UCSD-AML1 (cell line): ENCODE measurements around the gene RNASE1.
"Not testable (repeated sequence)": the region's sequence is repeated elsewhere in the genome, so short reads cannot be mapped to it uniquely, and the experiment has no call there.

Experiments
- DNase-seq: peaks from one replicate; lab custom pipeline; 2025; ENCODE audit not compliant: unreplicated experiment; lab: John Stamatoyannopoulos, UW

RNASE1 gene

DNA sequence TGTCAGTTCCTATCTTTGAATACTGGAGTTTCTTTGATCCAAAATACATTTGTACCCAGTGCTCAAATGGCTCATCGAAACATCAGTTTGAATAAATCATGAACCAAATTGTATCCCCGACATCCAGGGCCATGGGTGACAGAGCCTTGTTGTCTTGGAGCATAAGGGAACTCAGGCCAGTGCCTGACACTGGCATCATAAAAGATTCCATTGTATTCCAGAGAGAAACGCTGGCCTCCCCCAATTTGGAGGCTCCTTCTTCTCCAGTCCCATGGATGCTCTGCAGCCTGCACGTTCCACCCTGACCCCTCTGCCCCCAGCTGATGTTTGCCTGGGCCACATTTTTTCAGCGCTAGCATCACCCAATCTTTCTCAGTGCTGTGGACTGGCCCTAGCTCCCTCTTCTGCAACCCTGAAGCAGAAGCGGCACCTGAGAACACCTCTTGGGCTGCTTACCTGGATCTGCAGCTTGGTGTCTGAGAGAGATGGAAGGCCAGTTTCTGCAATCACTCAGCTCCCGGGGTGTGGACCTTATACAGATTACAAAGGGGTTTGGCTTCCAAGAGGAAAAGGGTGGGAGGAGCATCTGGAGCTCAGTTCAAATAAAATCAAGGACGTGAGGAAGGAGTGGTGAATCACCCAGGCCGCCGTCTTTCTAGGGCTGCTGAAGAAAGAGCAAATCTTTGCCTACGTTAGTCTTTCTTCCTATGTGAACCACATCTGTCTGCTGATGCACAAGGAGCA is at the start of gene RNASE1:
Gene RNASE1 (minus strand): TSS at position 504 of the 744 bp plus-strand sequence. CDS start 776 bp downstream, outside the sequence.
- DNase-seq = no peak

DNA sequence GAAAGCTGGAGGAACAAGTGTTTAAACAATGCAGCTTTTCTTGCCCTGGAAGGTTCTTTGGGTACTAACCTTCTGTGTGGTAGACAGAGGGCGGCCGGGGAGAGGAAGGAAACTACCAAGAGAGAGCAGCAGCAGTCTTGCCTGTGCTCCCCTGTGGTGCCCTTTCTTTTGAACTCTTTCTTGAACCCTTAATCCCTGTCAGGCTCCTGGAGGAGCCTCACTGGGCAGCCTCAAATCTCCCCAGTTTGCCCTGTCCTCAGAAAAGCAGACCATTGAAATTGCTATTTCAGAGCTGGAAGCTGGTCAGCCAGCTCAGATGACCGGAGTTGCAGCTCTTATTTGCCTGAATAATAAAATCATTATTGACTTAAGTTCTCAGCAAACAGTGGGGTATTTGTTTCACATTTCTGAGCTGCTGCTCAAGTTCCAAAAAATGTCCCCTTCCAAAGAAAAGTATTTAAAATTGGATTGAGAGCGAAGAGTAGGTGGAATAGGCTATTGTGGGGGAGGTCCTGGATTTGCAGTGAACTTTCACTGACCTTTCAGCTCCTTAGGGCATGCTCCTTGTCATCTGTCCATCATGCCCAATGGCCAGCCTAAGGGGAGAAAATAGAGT is 46.4 kb upstream of the RNASE1 start:
- no peak for DNase-seq

- DNase-seq = no peak
Measured at GRCh38 chr14:20848316-20848954, 45.8 kb upstream of the RNASE1 start.

GRCh38 chr14:20846560-20846959 is 43.9 kb upstream of the RNASE1 start:
- DNase-seq = no peak

GRCh38 chr14:20841096-20841495 is 38.5 kb upstream of the RNASE1 start:
- no peak for DNase-seq

DNA sequence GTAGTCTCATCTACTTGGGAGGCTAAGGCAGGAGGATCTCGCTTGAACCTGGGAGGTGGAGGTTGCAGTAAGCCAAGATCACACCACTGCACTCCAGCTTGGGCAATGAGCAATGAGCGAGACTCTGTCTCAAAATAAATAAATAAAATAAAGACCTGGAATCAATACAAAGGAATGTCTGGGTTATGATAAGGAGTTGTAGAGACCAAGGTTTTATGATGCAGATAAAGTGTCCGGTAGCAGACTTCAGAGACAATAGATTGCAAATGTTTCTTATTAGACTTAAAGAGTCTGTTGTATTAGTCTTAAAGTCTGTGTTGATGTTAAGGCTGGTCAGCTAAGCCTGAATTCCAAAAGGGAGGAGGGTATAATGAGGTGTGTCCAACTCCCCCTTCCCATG is 35.2 kb upstream of the RNASE1 start:
- DNase-seq = no peak

GRCh38 chr14:20836668-20837338 is 34.2 kb upstream of the RNASE1 start:
- DNase-seq = no peak

DNA sequence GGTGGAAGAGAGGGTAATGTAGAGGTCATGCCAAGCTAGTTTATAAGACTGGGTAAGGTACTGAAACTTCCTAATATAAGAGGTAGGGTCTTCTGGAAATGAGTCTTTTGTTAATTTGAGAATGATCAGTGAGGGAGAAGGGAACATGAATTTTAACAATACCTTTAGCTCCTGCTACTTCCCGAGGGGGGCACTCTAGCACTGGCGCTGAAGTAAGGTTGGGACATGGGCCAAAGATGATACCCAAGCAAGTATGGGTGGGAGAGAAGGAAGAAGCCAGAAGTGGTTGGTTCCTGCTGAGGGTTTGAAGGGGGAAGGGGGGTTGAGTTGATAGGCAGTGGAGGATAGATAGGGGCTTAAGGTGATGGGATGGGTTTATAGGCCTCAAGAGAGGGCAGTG is 32.3 kb upstream of the RNASE1 start:
- DNase-seq = no peak

- DNase-seq = no peak
Measured at GRCh38 chr14:20830831-20831230, 28.2 kb upstream of the RNASE1 start.

- not testable (repeated sequence) for DNase-seq
Measured at GRCh38 chr14:20828024-20828694, 25.5 kb upstream of the RNASE1 start.

DNA sequence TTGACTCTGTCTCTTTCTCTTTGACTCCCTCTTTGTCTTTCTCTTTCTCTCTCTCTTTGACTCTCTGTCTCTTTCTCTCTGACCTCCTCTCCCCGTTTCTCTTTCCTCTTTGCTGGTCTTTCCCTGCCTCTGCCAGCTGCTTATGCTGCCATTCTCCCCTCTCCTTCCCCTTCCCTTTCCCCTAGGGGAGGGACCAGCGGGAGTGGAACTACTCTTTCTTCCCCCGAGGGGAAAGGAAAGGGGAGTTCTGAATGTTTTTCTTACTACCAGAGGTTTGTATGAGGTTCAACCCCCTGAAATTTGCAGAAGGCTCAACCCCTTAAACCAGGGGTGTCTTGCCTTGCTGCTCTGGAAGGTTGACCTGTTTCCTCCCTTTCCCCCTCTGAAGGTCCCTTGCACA is 24.7 kb upstream of the RNASE1 start:
- DNase-seq = no peak

- not testable (repeated sequence) for DNase-seq
Measured at GRCh38 chr14:20826666-20827065, 24.0 kb upstream of the RNASE1 start.

- DNase-seq = no peak
Measured at GRCh38 chr14:20823859-20824258, 21.2 kb upstream of the RNASE1 start.

- DNase-seq = not testable (repeated sequence)
Measured at GRCh38 chr14:20821521-20822108, 19.0 kb upstream of the RNASE1 start.

DNA sequence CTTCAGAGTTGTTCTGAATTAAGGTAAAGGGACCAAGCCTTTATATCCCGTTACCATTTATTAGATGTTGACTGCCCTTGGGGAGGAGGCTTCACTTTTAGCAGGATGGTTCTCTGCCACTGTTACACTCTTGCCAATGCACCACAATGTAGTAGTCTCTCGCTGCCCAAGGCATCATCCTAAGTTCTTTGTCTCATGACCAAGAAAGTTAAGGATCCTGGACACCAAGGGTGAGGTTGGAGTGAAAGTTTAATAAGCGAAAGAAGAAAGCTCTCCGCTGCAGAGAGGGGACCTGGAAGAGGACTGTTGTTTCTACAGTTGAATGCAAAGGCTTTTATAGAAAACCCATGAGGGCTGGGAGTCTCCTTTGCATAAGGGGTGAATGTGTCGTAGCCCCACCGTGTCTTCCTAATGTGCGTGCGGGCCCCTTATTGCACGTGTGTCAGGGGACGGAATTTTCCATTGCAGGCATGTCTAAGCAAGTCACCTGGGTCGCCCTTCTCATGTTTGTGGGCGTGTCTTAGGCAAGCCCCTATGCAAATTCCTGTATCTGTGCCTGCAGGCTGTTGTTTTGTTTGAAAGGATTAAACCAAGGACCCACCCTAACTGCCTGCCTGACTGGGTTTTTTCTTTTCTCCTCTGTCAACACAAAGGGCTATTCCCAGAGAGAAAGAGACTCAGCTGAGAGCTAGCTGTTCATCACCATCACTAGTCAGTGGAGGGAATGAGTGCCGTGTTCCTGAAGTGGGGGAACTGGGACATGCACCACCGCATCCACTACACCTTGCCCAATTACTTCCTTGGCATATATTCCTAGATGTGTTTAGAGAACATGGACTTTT is 17.6 kb upstream of the RNASE1 start:
- no peak for DNase-seq

DNA sequence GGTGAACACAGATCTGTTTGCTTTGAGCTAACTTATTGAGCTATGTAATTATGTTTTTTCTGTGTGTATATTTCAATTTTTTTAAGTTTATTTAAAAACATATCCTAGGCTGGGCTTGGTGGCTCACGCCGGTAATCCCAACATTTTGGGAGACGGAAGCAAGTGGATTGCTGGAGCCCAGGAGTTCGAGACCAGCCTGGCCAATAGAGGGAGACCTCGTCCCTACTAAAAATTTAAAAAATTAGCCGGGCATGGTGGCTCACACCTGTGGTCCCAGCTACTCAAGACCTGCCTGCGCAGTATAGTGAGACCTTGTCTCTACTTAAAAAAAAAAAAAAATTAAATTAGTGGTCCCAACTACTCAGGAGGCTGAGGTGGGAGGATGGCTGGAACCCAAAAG is 16.2 kb upstream of the RNASE1 start:
- no peak for DNase-seq

GRCh38 chr14:20815946-20816345 is 13.3 kb upstream of the RNASE1 start:
- DNase-seq = not testable (repeated sequence)

- DNase-seq = peak; percentile 53
Measured at GRCh38 chr14:20811986-20812975, 9.6 kb upstream of the RNASE1 start.

DNA sequence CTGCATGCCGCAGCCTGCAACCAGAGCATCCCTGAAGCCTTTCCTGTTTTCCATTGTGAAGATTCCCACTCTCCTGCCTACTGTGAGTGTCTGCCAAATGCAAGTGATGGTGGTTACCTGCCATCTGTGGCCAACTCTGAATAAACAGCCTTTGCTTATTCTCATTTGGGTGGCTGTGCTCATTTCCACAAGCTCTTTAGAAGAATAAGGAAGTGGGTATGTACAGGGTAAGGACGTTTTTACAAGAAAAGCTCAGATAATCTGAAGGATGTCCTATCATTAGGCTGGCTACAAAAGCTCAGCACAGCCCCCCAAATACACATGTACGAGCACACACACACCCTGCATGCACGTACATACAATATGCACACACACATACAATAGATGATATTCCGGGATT is 7.3 kb upstream of the RNASE1 start:
- DNase-seq = no peak
